B cell (primary cell): ENCODE data around the gene EID1. TPM values are rescaled to one million over a fixed set of nuclear protein-coding genes. Genes with fewer than 3 reads are reported as not detected.

Experiments used
- ATAC-seq: fragments of 200-7000 bp; cut with Tn5 transposase; one replicate; pipeline ENCODE4 v1.10.0; 2021; ENCODE audit warnings: low read depth, mild to moderate bottlenecking, moderate number of reproducible peaks, moderate library complexity
- CTCF ChIA-PET: fragments of 350-600 bp; sonication (Branson Sonifier 250); formaldehyde crosslinking; loops from one replicate; lab custom pipeline; 2021; ENCODE audit warnings: antibody characterized with exemption, inconsistent platforms; lab: Charles Lee
- POLR2A ChIA-PET: fragments of 350-600 bp; sonication (Branson Sonifier 250); formaldehyde crosslinking; loops from one replicate; lab custom pipeline; 2021; ENCODE audit warnings: antibody characterized with exemption; lab: Charles Lee
- DNase-seq: peaks from one replicate; pipeline ENCODE4 v3.0.0; 2013
- H2AFZ ChIP-seq: 2 replicates; pipeline ENCODE4 v1.6.1; 2012; ENCODE audit warnings: mild to moderate bottlenecking, low read depth, low read length; ENCODE audit not compliant: insufficient read depth, poor library complexity, severe bottlenecking
- H3K27ac ChIP-seq, 2 donors: 1 replicate in 1 of 2; 2 replicates in 1 of 2; pipeline ENCODE4 v1.5.1; 2012 to 2013; ENCODE audit warnings: low read length in 2 of 2, mild to moderate bottlenecking in 2 of 2, moderate library complexity in 1 of 2
- H3K27me3 ChIP-seq, 4 experiments: fragments of 200-600 bp in 1 of 4; sonication (generic) in 1 of 4; replicated peaks in 1 of 4; 1 replicate in 2 of 4; 2 replicates in 2 of 4; pipeline versions ENCODE4 v1.6.1 to v1.7.0; 2013 to 2016; ENCODE audit warnings: low read length in 3 of 4, mild to moderate bottlenecking in 2 of 4, mixed read lengths in 1 of 4, moderate library complexity in 1 of 4; ENCODE audit not compliant: insufficient read depth in 4 of 4, control insufficient read depth in 3 of 4; ENCODE audit errors: control extremely low read depth in 1 of 4
- H3K36me3 ChIP-seq, 2 experiments: replicated peaks in 1 of 2; 1 replicate in 1 of 2; 2 replicates in 1 of 2; pipeline versions ENCODE4 v1.6.1 to v1.7.1; 2013; ENCODE audit warnings: low read length in 1 of 2; ENCODE audit not compliant: insufficient read depth in 2 of 2, control insufficient read depth in 1 of 2; ENCODE audit errors: control extremely low read depth in 1 of 2, extremely low read depth in 1 of 2
- H3K4me1 ChIP-seq, 2 donors: fragments of 200-600 bp in 1 of 2; sonication (generic) in 1 of 2; 1 replicate in 1 of 2; 2 replicates in 1 of 2; pipeline versions ENCODE4 v1.5.1 to v1.6.1; 2013 to 2017; ENCODE audit warnings: low read length in 2 of 2; ENCODE audit not compliant: control insufficient read depth in 2 of 2, insufficient read depth in 2 of 2
- H3K4me2 ChIP-seq: replicated peaks from 2 replicates; pipeline ENCODE3; 2012; ENCODE audit warnings: mild to moderate bottlenecking, low read depth, low read length; ENCODE audit not compliant: poor library complexity, severe bottlenecking
- H3K4me3 ChIP-seq, 5 experiments: fragments of 200-600 bp in 1 of 5; sonication (generic) in 1 of 5; 1 replicate in 3 of 5; 2 replicates in 2 of 5; pipeline versions ENCODE4 v1.5.1 to v1.7.0; 2011 to 2016; ENCODE audit warnings: low read length in 4 of 5, mild to moderate bottlenecking in 4 of 5, low read depth in 2 of 5, control low read depth in 1 of 5, moderate library complexity in 1 of 5; ENCODE audit not compliant: insufficient read depth in 1 of 5; ENCODE audit errors: control extremely low read depth in 1 of 5, extremely low read depth in 1 of 5
- H3K79me2 ChIP-seq: fragments of 200-600 bp; sonication (generic); one replicate; pipeline ENCODE4 v1.6.0; 2016; ENCODE audit warnings: low read length; ENCODE audit not compliant: control insufficient read depth, insufficient read depth
- H3K9ac ChIP-seq: fragments of 200-600 bp; sonication (generic); 2 replicates; pipeline ENCODE4 v1.6.1; 2017; ENCODE audit warnings: mild to moderate bottlenecking, low read length, moderate library complexity
- H3K9me3 ChIP-seq, 3 donors: one replicate each; pipeline versions ENCODE4 v1.6.1 to v1.7.1; 2013; ENCODE audit warnings: low read length in 2 of 3; ENCODE audit not compliant: control insufficient read depth in 2 of 3, insufficient read depth in 1 of 3; ENCODE audit errors: control extremely low read depth in 1 of 3
- H4K20me1 ChIP-seq: 2 replicates; pipeline ENCODE4 v1.6.0; 2012; ENCODE audit warnings: mild to moderate bottlenecking, low read length; ENCODE audit not compliant: insufficient read depth, control insufficient read depth, poor library complexity, severe bottlenecking
- H3K27ac Mint-ChIP-seq: one replicate; pipeline ENCODE4 v1.8.0; 2021; ENCODE audit warnings: mixed read lengths
- H3K27me3 Mint-ChIP-seq: one replicate; pipeline ENCODE4 v1.8.0; 2021; ENCODE audit warnings: mixed read lengths
- H3K4me1 Mint-ChIP-seq: one replicate; pipeline ENCODE4 v1.8.0; 2021; ENCODE audit warnings: mixed read lengths
- H3K4me3 Mint-ChIP-seq: one replicate; pipeline ENCODE4 v1.8.0; 2021; ENCODE audit warnings: mixed read lengths
- H3K9me3 Mint-ChIP-seq: one replicate; pipeline ENCODE4 v1.8.0; 2022; ENCODE audit warnings: mixed read lengths; ENCODE audit not compliant: insufficient read depth
- CTCF ChIP-seq: fragments of 200-600 bp; IDR thresholded peaks from one replicate; pipeline ENCODE4 v1.8.0; 2022; ENCODE audit warnings: antibody characterized with exemption, mild to moderate bottlenecking
- EZH2 ChIP-seq: IDR thresholded peaks from 2 replicates; pipeline ENCODE4 v1.6.1; 2012; ENCODE audit warnings: borderline replicate concordance, low read depth, mild to moderate bottlenecking, moderate library complexity, low read length; ENCODE audit not compliant: insufficient read depth, poor library complexity, severe bottlenecking
- WGBS: methylation state at CpG from one replicate; pipeline ENCODE4 v1.1.5; 2013; ENCODE audit warnings: missing lambda C conversion rate; ENCODE audit not compliant: insufficient coverage; 5-methylcytosine and 5-hydroxymethylcytosine counted together
- intact Hi-C: fragments of 100-400 bp; cut with micrococcal nuclease; formaldehyde crosslinking; loops from one replicate; pipeline ENCODE4 v1.10.0; 2022
- polyA plus RNA-seq: library from polyadenylated mRNA; depleted of rRNA; stranded (reverse); fragments of >200 nt; gene quantifications from 2 replicates; pipeline ENCODE4 v1.2.3, GENCODE V29; 2012
- total RNA-seq, 2 donors: library from RNA; stranded (reverse); fragments of 120-200 nt in 1 of 2; gene quantifications; 1 replicate in 1 of 2; 2 replicates in 1 of 2; pipeline versions ENCODE4 v1.2.3 to v1.2.4, GENCODE V29; 2013 to 2022

The EID1 gene
- total and polyA plus RNA-seq, 2 donors (not counting 1 experiment from before 2014, with no cell fraction given) = 30.2 to 56.5 TPM

- Histone ChIP-seq H2AFZ (peak overlapping the region; percentile 70), H3K4me3 (no peak overlapping the region), H3K4me2 (no peak overlapping the region), H4K20me1 (no peaks in the 10 kb centered on the region), H3K4me1 (no peaks in the 10 kb centered on the region), H3K9ac (no peak overlapping the region), H3K9me3 (no peaks in the 10 kb centered on the region), H3K79me2 (no peaks in the 10 kb centered on the region), H3K27me3 (no peaks in the 10 kb centered on the region), H3K27ac (no peak overlapping the region), H3K36me3 (no peaks in the 10 kb centered on the region)
- ChIA-PET POLR2A (no interaction called here), CTCF (interaction anchor here (0.6 to 8.5 kb wide), 35 partner anchors 10 to 1454 kb away, joined by 3 to 101 read pairs (median 4); partner anchors contain the start of genes ATP8B4, COPS2, EID1 and FGF7)
- H3K4me1 Mint-ChIP-seq = no peaks in the 10 kb centered on the region
- peak; percentile 58 for ATAC-seq
- WGBS = no CpG with 5 or more reads among the region's 1 CpG
- intact Hi-C loops = loop anchor here (1.0 to 5.0 kb wide), 4 partner anchors 185 to 1283 kb away; partner anchors contain the start of gene SECISBP2L
- DNase-seq = peak; percentile 71
- H3K4me3 Mint-ChIP-seq = no peak overlapping the region
- H3K27ac Mint-ChIP-seq = no peak overlapping the region
- H3K9me3 Mint-ChIP-seq = no peaks in the 10 kb centered on the region
- peaks cover 17% of the 10 kb centered on the region for H3K27me3 Mint-ChIP-seq
- TF ChIP-seq CTCF = peak; percentile 94
- no peak for TF ChIP-seq EZH2
Observed at GRCh38 chr15:48861813-48862431, 16.0 kb upstream of the EID1 start.

GRCh38 chr15:48862705-48863104, 15.2 kb upstream of the EID1 start:
- H2AFZ ChIP-seq = peak overlapping the region; percentile 70

More at GRCh38 chr15:48862705-48863104, 15.2 kb upstream of the EID1 start:
- DNase-seq (no peak), ATAC-seq (no peak)
- Histone ChIP-seq H3K4me3 (no peak overlapping the region), H3K4me2 (no peak overlapping the region), H4K20me1 (no peaks in the 10 kb centered on the region), H3K27me3 (peaks cover 0 to 1% (median 0%) of the 10 kb centered on the region in 4 experiments), H3K9ac (no peak overlapping the region), H3K9me3 (no peaks in the 10 kb centered on the region), H3K36me3 (no peaks in the 10 kb centered on the region), H3K79me2 (no peaks in the 10 kb centered on the region), H3K27ac (no peak overlapping the region), H3K4me1 (no peaks in the 10 kb centered on the region)
- intact Hi-C loops = loop anchor here (5.0 kb wide), 2 partner anchors 185 to 375 kb away; partner anchors contain the start of gene SECISBP2L
- no peaks in the 10 kb centered on the region for H3K4me1 Mint-ChIP-seq
- WGBS = 88% methylated on average over 1 of the region's 1 CpG
- CTCF ChIA-PET = interaction anchor here (0.7 to 8.5 kb wide), 14 partner anchors 12 to 1282 kb away, joined by 3 to 101 read pairs (median 8); partner anchors contain the start of genes COPS2, EID1 and FGF7
- no peaks in the 10 kb centered on the region for H3K9me3 Mint-ChIP-seq
- H3K27ac Mint-ChIP-seq = no peak overlapping the region
- H3K27me3 Mint-ChIP-seq = peaks cover 18% of the 10 kb centered on the region
- POLR2A ChIA-PET = no interaction called here
- TF ChIP-seq EZH2 = no peak
- no peak for TF ChIP-seq CTCF
- H3K4me3 Mint-ChIP-seq = no peak overlapping the region
